Posterior cingulate gyrus (tissue), 11 donors: Measurements from ENCODE around the gene TMEM253.

Source experiments
- DNase-seq, 10 donors: peaks; one replicate each; pipeline versions ENCODE4 v3.0.0 to v3.0.0-alpha.2; 2020 to 2021; ENCODE audit warnings: mixed read lengths in 3 of 10
- intact Hi-C: fragments of 100-400 bp; cut with DNase I; formaldehyde crosslinking; loops from one replicate; pipeline ENCODE4 v1.15.1; 2023

TMEM253 gene

GRCh38 chr14:21102521-21103410 lies 1.9 kb downstream of the TMEM253 start:
- no peak for DNase-seq
- intact Hi-C loops, result loop anchor here (5.0 kb wide), 1 partner anchor 420 kb away; the partner anchor contains the start of gene RNASE4

GRCh38 chr14:21103411-21103709 lies 2.5 kb downstream of the TMEM253 start:
- intact Hi-C loops, result loop anchor here (5.0 kb wide), 1 partner anchor 421 kb away; the partner anchor contains the start of gene RNASE4

GRCh38 chr14:21103710-21104447 lies 3.0 kb downstream of the TMEM253 start:
- DNase-seq, result peak; percentile 95 to 99 (median 97)
- intact Hi-C loops, result loop anchor here (1.0 to 5.0 kb wide), 4 partner anchors 35 to 422 kb away; partner anchors contain the start of gene RNASE4

More at GRCh38 chr14:21103411-21103709, 2.5 kb downstream of the TMEM253 start:
- DNase-seq, result no peak

- intact Hi-C loops, result loop anchor here (1.0 to 5.0 kb wide), 5 partner anchors 35 to 422 kb away; partner anchors contain the start of gene RNASE4
- DNase-seq, result peak; percentile 65 to 97 (median 80)
Observed at GRCh38 chr14:21104448-21105060, 3.7 kb downstream of the TMEM253 start.

- no peak for DNase-seq
- intact Hi-C loops, result loop anchor here (5.0 kb wide), 1 partner anchor 248 kb away; no protein-coding TSS in a partner anchor
Observed at GRCh38 chr14:21105095-21105494, 4.2 kb downstream of the TMEM253 start.

GRCh38 chr14:21106176-21106497 lies 5.3 kb downstream of the TMEM253 start:
- no peak for DNase-seq
- intact Hi-C loops, result loop anchor here (2.0 to 5.0 kb wide), 2 partner anchors 13 to 249 kb away; no protein-coding TSS in a partner anchor

- intact Hi-C loops, result loop anchor here (2.0 to 5.0 kb wide), 2 partner anchors 14 to 249 kb away; no protein-coding TSS in a partner anchor
- DNase-seq, result peak; percentile 64 to 97 (median 80)
Observed at GRCh38 chr14:21106498-21107282, 5.8 kb downstream of the TMEM253 start.

GRCh38 chr14:21107283-21107800 lies 6.5 kb downstream of the TMEM253 start:
- intact Hi-C loops, result loop anchor here (2.0 to 5.0 kb wide), 2 partner anchors 15 to 250 kb away; no protein-coding TSS in a partner anchor
- no peak for DNase-seq

GRCh38 chr14:21108791-21109190 lies 7.9 kb downstream of the TMEM253 start:
- intact Hi-C loops, result loop anchor here (5.0 kb wide), 1 partner anchor 251 kb away; no protein-coding TSS in a partner anchor
- DNase-seq, result no peak

- DNase-seq, result no peak
- intact Hi-C loops, result loop anchor here (5.0 kb wide), 1 partner anchor 252 kb away; no protein-coding TSS in a partner anchor
Observed at GRCh38 chr14:21109377-21110138, 8.7 kb downstream of the TMEM253 start.

- intact Hi-C loops, result no loop called here
- DNase-seq, result no peak
Observed at GRCh38 chr14:21112255-21112654, 11.4 kb downstream of the TMEM253 start.

- intact Hi-C loops, result no loop called here
- no peak for DNase-seq
Observed at GRCh38 chr14:21113369-21113768, 12.5 kb downstream of the TMEM253 start.

GRCh38 chr14:21118933-21119332 lies 18.1 kb downstream of the TMEM253 start:
- intact Hi-C loops, result no loop called here
- DNase-seq, result no peak

- DNase-seq, result no peak
- intact Hi-C loops, result no loop called here
Observed at GRCh38 chr14:21120686-21121085, 19.8 kb downstream of the TMEM253 start.

GRCh38 chr14:21121122-21121521 lies 20.3 kb downstream of the TMEM253 start:
- DNase-seq, result no peak
- intact Hi-C loops, result no loop called here

- DNase-seq, result no peak
- intact Hi-C loops, result no loop called here
Observed at GRCh38 chr14:21123429-21123828, 22.6 kb downstream of the TMEM253 start.

GRCh38 chr14:21133901-21134300 lies 33.0 kb downstream of the TMEM253 start:
- intact Hi-C loops, result no loop called here

GRCh38 chr14:21136024-21136423 lies 35.2 kb downstream of the TMEM253 start:
- intact Hi-C loops, result no loop called here
- DNase-seq, result no peak

More at GRCh38 chr14:21133901-21134300, 33.0 kb downstream of the TMEM253 start:
- DNase-seq, result no peak

GRCh38 chr14:21142357-21142756 lies 41.5 kb downstream of the TMEM253 start:
- intact Hi-C loops, result no loop called here

More at GRCh38 chr14:21142357-21142756, 41.5 kb downstream of the TMEM253 start:
- DNase-seq, result no peak
